H1 (cell line): ENCODE results near the gene MACROD2. TPM values are rescaled to one million over a fixed set of nuclear protein-coding genes. Genes with fewer than 3 reads are reported as not detected.

Experiments
- CTCF ChIA-PET: fragments of 300-600 bp; sonication (Branson Sonifier 250); formaldehyde crosslinking; loops from one replicate; lab custom pipeline; 2021; ENCODE audit not compliant: partially characterized antibody; lab: Charles Lee
- POLR2A ChIA-PET: fragments of 300-600 bp; sonication (Branson Sonifier 250); formaldehyde crosslinking; loops from one replicate; lab custom pipeline; 2021; ENCODE audit warnings: inconsistent platforms; ENCODE audit not compliant: partially characterized antibody; lab: Charles Lee
- DNase-seq, 2 experiments: peaks; one replicate each; pipeline versions ENCODE4 v3.0.0 to v3.0.0-alpha.2; 2010 to 2022; ENCODE audit warnings: low spot score in 2 of 2, low read depth in 1 of 2, mixed read lengths in 1 of 2
- FAIRE-seq: peaks from 2 replicates; lab custom pipeline; 2011; peaks lifted over from hg19 to GRCh38; lab: Jason Lieb, UNC
- H2AFZ ChIP-seq: 2 replicates; pipeline ENCODE4 v1.8.1; 2012; ENCODE audit warnings: low read length, inconsistent platforms
- H2AK5ac ChIP-seq: 2 replicates; pipeline ENCODE4 v1.6.1; 2013; ENCODE audit warnings: low read depth, low read length
- H2BK120ac ChIP-seq: replicated peaks from 2 replicates; pipeline ENCODE3; 2013; ENCODE audit warnings: low read depth, low read length, inconsistent platforms
- H2BK12ac ChIP-seq: 2 replicates; pipeline ENCODE4 v1.6.1; 2013; ENCODE audit warnings: low read depth, low read length
- H2BK15ac ChIP-seq: 2 replicates; pipeline ENCODE4 v1.6.1; 2013; ENCODE audit warnings: low read length
- H2BK20ac ChIP-seq: 2 replicates; pipeline ENCODE4 v1.6.1; 2013; ENCODE audit warnings: low read length
- H2BK5ac ChIP-seq: 2 replicates; pipeline ENCODE4 v1.6.1; 2013; ENCODE audit warnings: low read depth, low read length
- H3K14ac ChIP-seq: 2 replicates; pipeline ENCODE4 v1.6.1; 2013; ENCODE audit warnings: inconsistent platforms; ENCODE audit not compliant: insufficient read length
- H3K18ac ChIP-seq: 2 replicates; pipeline ENCODE4 v1.6.1; 2013; ENCODE audit warnings: low read length; ENCODE audit errors: extremely low read depth
- H3K23ac ChIP-seq: 2 replicates; pipeline ENCODE4 v1.6.1; 2013; ENCODE audit warnings: inconsistent platforms; ENCODE audit not compliant: insufficient read length
- H3K23me2 ChIP-seq: 2 replicates; pipeline ENCODE4 v1.6.1; 2013; ENCODE audit warnings: low read depth, low read length
- H3K27ac ChIP-seq: 2 replicates; pipeline ENCODE4 v1.6.1; 2011; ENCODE audit warnings: low read depth, low read length, inconsistent platforms
- H3K27me3 ChIP-seq, 4 experiments: replicated peaks in 1 of 4; 1 replicate in 1 of 4; 2 replicates in 3 of 4; pipeline versions ENCODE4 v1.6.1 to v1.8.1; 2011 to 2013; ENCODE audit warnings: low read length in 3 of 4, mild to moderate bottlenecking in 3 of 4, inconsistent platforms in 2 of 4, mixed read lengths in 2 of 4, moderate library complexity in 1 of 4; ENCODE audit not compliant: control insufficient read depth in 3 of 4, insufficient read depth in 3 of 4; ENCODE audit errors: extremely low read depth in 1 of 4
- H3K36me3 ChIP-seq, 4 experiments: 2 replicates each; pipeline versions ENCODE4 v1.6.1 to v1.8.1; 2011 to 2013; ENCODE audit warnings: mild to moderate bottlenecking in 4 of 4, low read length in 3 of 4, moderate library complexity in 2 of 4, control low read depth in 1 of 4, inconsistent platforms in 1 of 4; ENCODE audit not compliant: insufficient read depth in 4 of 4, control insufficient read depth in 2 of 4
- H3K4ac ChIP-seq: replicated peaks from 2 replicates; pipeline ENCODE3; 2013; ENCODE audit warnings: low read length, low read depth, mixed read lengths, inconsistent platforms; ENCODE audit not compliant: insufficient read length
- H3K4me1 ChIP-seq, 4 experiments: replicated peaks in 1 of 4; 1 replicate in 1 of 4; 2 replicates in 3 of 4; pipeline versions ENCODE4 v1.6.1 to v1.8.1; 2011 to 2013; ENCODE audit warnings: low read length in 3 of 4, inconsistent platforms in 2 of 4, mixed read lengths in 1 of 4; ENCODE audit not compliant: insufficient read depth in 4 of 4, control insufficient read depth in 3 of 4
- H3K4me2 ChIP-seq, 2 experiments: 2 replicates each; pipeline versions ENCODE4 v1.6.1 to v1.8.1; 2011 to 2013; ENCODE audit warnings: low read depth in 2 of 2, low read length in 2 of 2, control low read depth in 1 of 2, inconsistent platforms in 1 of 2, mild to moderate bottlenecking in 1 of 2; ENCODE audit not compliant: insufficient read depth in 1 of 2
- H3K4me3 ChIP-seq, 4 experiments: fragments of 200-600, 300-600 bp in 1 of 4; sonication (generic), shearing (Covaris generic), sonication (Bioruptor Twin) in 1 of 4; 2 replicates each; pipeline versions ENCODE4 v1.5.1 to v1.8.1; 2011 to 2016; ENCODE audit warnings: low read length in 4 of 4, low read depth in 3 of 4, control low read depth in 2 of 4, inconsistent platforms in 2 of 4, mild to moderate bottlenecking in 2 of 4, mixed read lengths in 1 of 4, moderate library complexity in 1 of 4; ENCODE audit not compliant: insufficient read depth in 2 of 4; ENCODE audit errors: extremely low read depth in 1 of 4
- H3K56ac ChIP-seq: replicated peaks from 2 replicates; pipeline ENCODE3; 2013; ENCODE audit warnings: low read depth, mild to moderate bottlenecking, mixed read lengths, low read length, inconsistent platforms; ENCODE audit not compliant: insufficient read length
- H3K79me1 ChIP-seq: 2 replicates; pipeline ENCODE4 v1.6.1; 2013; ENCODE audit warnings: low read depth, low read length, control low read depth
- H3K79me2 ChIP-seq, 2 experiments: 2 replicates each; pipeline versions ENCODE4 v1.6.1 to v1.8.1; 2012 to 2013; ENCODE audit warnings: low read length in 2 of 2, mild to moderate bottlenecking in 2 of 2, inconsistent platforms in 1 of 2; ENCODE audit not compliant: insufficient read depth in 2 of 2, control insufficient read depth in 1 of 2
- H3K9ac ChIP-seq, 4 experiments: replicated peaks in 1 of 4; 1 replicate in 1 of 4; 2 replicates in 3 of 4; pipeline versions ENCODE4 v1.6.1 to v1.8.1; 2011 to 2013; ENCODE audit warnings: low read depth in 3 of 4, low read length in 3 of 4, control low read depth in 2 of 4, mild to moderate bottlenecking in 2 of 4, moderate library complexity in 2 of 4, inconsistent platforms in 1 of 4; ENCODE audit errors: extremely low read depth in 1 of 4
- H3K9me3 ChIP-seq, 2 experiments: 2 replicates each; pipeline versions ENCODE4 v1.6.1 to v1.8.1; 2012 to 2013; ENCODE audit warnings: mild to moderate bottlenecking in 2 of 2, moderate library complexity in 2 of 2, control low read depth in 1 of 2, inconsistent platforms in 1 of 2, low read depth in 1 of 2, low read length in 1 of 2, mixed read lengths in 1 of 2; ENCODE audit not compliant: insufficient read depth in 2 of 2
- H4K20me1 ChIP-seq, 2 experiments: replicated peaks in 1 of 2; 2 replicates each; pipeline versions ENCODE3 to v1.8.1; 2011 to 2013; ENCODE audit warnings: inconsistent platforms in 2 of 2, low read length in 2 of 2, mild to moderate bottlenecking in 1 of 2; ENCODE audit not compliant: insufficient read depth in 2 of 2, control insufficient read depth in 1 of 2
- H4K5ac ChIP-seq: 2 replicates; pipeline ENCODE4 v1.6.1; 2013; ENCODE audit warnings: low read length, low read depth, mixed read lengths, inconsistent platforms; ENCODE audit not compliant: insufficient read length
- H4K8ac ChIP-seq: 2 replicates; pipeline ENCODE4 v1.8.0; 2013; ENCODE audit warnings: mild to moderate bottlenecking, moderate library complexity, low read length, inconsistent platforms; ENCODE audit not compliant: insufficient read depth; ENCODE audit errors: extremely low read depth
- H4K91ac ChIP-seq: replicated peaks from 2 replicates; pipeline ENCODE3; 2013; ENCODE audit warnings: low read length, mixed read lengths, inconsistent platforms; ENCODE audit not compliant: insufficient read length
- KDM4A ChIP-seq: IDR thresholded peaks from one replicate; pipeline ENCODE4 v1.7.1; 2012; ENCODE audit warnings: low read depth, mild to moderate bottlenecking, moderate library complexity, low read length, inconsistent platforms; ENCODE audit not compliant: severe bottlenecking
- SIX5 ChIP-seq: IDR thresholded peaks from 2 replicates; pipeline ENCODE4 v1.6.1; 2011; ENCODE audit warnings: mild to moderate bottlenecking, low read depth, low read length
- WGBS, 2 experiments: shearing (Covaris generic) in 1 of 2; methylation state at CpG; one replicate each; pipeline versions ENCODE4 v1.1.6 to v1.1.7; 2013 to 2015; ENCODE audit warnings: low lambda C conversion rate in 2 of 2, mixed read lengths in 2 of 2, inconsistent platforms in 1 of 2, low coverage in 1 of 2, missing lambda C conversion rate in 1 of 2; ENCODE audit not compliant: insufficient replicate concordance in 2 of 2, insufficient coverage in 1 of 2, insufficient read length in 1 of 2; ENCODE audit errors: extremely low coverage in 1 of 2, missing lambda C conversion rate in 1 of 2; 5-methylcytosine and 5-hydroxymethylcytosine counted together
- polyA plus RNA-seq, 7 experiments: library from polyadenylated mRNA; depleted of rRNA in 3 of 7; stranded (reverse) in 5 of 7; unstranded in 2 of 7; fragments of >200 nt in 5 of 7; fragments of 200-250 nt in 2 of 7; gene quantifications; 1 replicate in 5 of 7; 2 replicates in 1 of 7; 4 replicates in 1 of 7; pipeline versions ENCODE4 v1.2.1 to v1.2.3, GENCODE V29; 2011 to 2013; ENCODE audit warnings: missing spikeins in 2 of 7, mixed read lengths in 2 of 7
- total RNA-seq: library from RNA; stranded (reverse); fragmentation: NEBNext Ultra II Directional; extraction: Animal tissue kit (Norgen Biotek cat#: 25700); gene quantifications from 2 replicates; pipeline ENCODE4 v1.2.1, GENCODE V29; 2021

MACROD2 gene
- total and polyA plus RNA-seq, 2 of the 8 experiments (the other 6 are each of a cell fraction or from before 2014, with no cell fraction given), result 0.70 to 3.9 TPM

GRCh38 chr20:14361509-14362345 lies 366.4 kb downstream of the MACROD2 start:
- FAIRE-seq (no peak), DNase-seq (no peak)
- 91% methylated on average over 3 of the region's 3 CpGs; no CpG with 5 or more reads in 1 of the 2 experiments for WGBS, 2 experiments
- H3K4me2 ChIP-seq, result no peak overlapping the region
- no peaks in the 10 kb centered on the region for H3K36me3 ChIP-seq
- H3K79me2 ChIP-seq, result no peaks in the 10 kb centered on the region
- H2AFZ ChIP-seq, result no peak overlapping the region
- TF ChIP-seq SIX5 (no peak), KDM4A (no peak)
- no peaks in the 10 kb centered on the region for H3K27me3 ChIP-seq
- no peak overlapping the region for H3K9ac ChIP-seq
- no peak overlapping the region for H2BK12ac ChIP-seq
- H2BK20ac ChIP-seq, result no peak overlapping the region
- H3K4ac ChIP-seq, result no peak overlapping the region
- no peaks in the 10 kb centered on the region for H3K23me2 ChIP-seq
- H3K4me1 ChIP-seq, result no peaks in the 10 kb centered on the region
- H3K14ac ChIP-seq, result no peak overlapping the region
- H3K79me1 ChIP-seq, result no peaks in the 10 kb centered on the region
- H3K56ac ChIP-seq, result no peak overlapping the region
- H3K4me3 ChIP-seq, result no peak overlapping the region
- H3K9me3 ChIP-seq, result no peaks in the 10 kb centered on the region
- H4K91ac ChIP-seq, result no peak overlapping the region
- no peak overlapping the region for H2BK5ac ChIP-seq
- no peak overlapping the region for H3K18ac ChIP-seq
- POLR2A ChIA-PET, result interaction anchor here (0.7 kb wide), 1 partner anchor 127 kb away, joined by 3 read pairs; no protein-coding TSS in a partner anchor
- no peak overlapping the region for H2BK15ac ChIP-seq
- H2BK120ac ChIP-seq, result no peak overlapping the region
- CTCF ChIA-PET, result interaction anchor here (1.0 to 1.7 kb wide), 2 partner anchors 18 to 24 kb away, joined by 4 to 5 read pairs; partner anchors contain the start of gene FLRT3
- no peak overlapping the region for H4K5ac ChIP-seq
- H3K23ac ChIP-seq, result no peak overlapping the region
- no peak overlapping the region for H2AK5ac ChIP-seq
- no peak overlapping the region for H3K27ac ChIP-seq
- H4K20me1 ChIP-seq, result no peaks in the 10 kb centered on the region
- no peak overlapping the region for H4K8ac ChIP-seq
